Ishikawa (cell line): ENCODE measurements around the gene MTRFR.

ENCODE experiments used
- EP300 ChIP-seq: IDR thresholded peaks from 2 replicates; pipeline ENCODE4 v1.6.1; 2012; ENCODE audit warnings: borderline replicate concordance
- MAX ChIP-seq: IDR thresholded peaks from 2 replicates; pipeline ENCODE4 v1.6.1; 2012

- TF ChIP-seq MAX (no peak), EP300 (no peak)
Measured at GRCh38 chr12:123229051-123229450, 4.2 kb upstream of the MTRFR start.
